IPS-NIHi11 (cell line): Measurements from ENCODE around the gene SLC1A7.

Experiments
- DNase-seq: peaks from one replicate; pipeline ENCODE4 v3.0.0; 2012; ENCODE audit warnings: mixed read lengths, low spot score

The SLC1A7 gene

GRCh38 chr1:53090227-53091147, 52.0 kb downstream of the SLC1A7 start:
- DNase-seq: no peak

GRCh38 chr1:53089478-53090226, 52.8 kb downstream of the SLC1A7 start:
- DNase-seq: no peak

GRCh38 chr1:53088616-53089300, 53.7 kb downstream of the SLC1A7 start:
- no peak for DNase-seq

- DNase-seq: peak; percentile 77
These were observed 54.8 kb downstream of the SLC1A7 start for GRCh38 chr1:53087332-53088285.

GRCh38 chr1:53086491-53087070, 55.9 kb downstream of the SLC1A7 start:
- DNase-seq: no peak

- DNase-seq: no peak
These were observed 57.0 kb downstream of the SLC1A7 start for GRCh38 chr1:53085405-53085804.

- DNase-seq: no peak
These were observed 57.9 kb downstream of the SLC1A7 start for GRCh38 chr1:53084589-53084971.

GRCh38 chr1:53083636-53084588, 58.5 kb downstream of the SLC1A7 start:
- DNase-seq: no peak

GRCh38 chr1:53082826-53083455, 59.5 kb downstream of the SLC1A7 start:
- no peak for DNase-seq

GRCh38 chr1:53081384-53082066, 60.9 kb downstream of the SLC1A7 start:
- DNase-seq: no peak

GRCh38 chr1:53080769-53081168, 61.7 kb downstream of the SLC1A7 start:
- no peak for DNase-seq

GRCh38 chr1:53080041-53080440, 62.4 kb downstream of the SLC1A7 start:
- DNase-seq: no peak

GRCh38 chr1:53079251-53079650, 63.2 kb downstream of the SLC1A7 start:
- DNase-seq: no peak

GRCh38 chr1:53078333-53079101, 63.9 kb downstream of the SLC1A7 start:
- DNase-seq: no peak

GRCh38 chr1:53077599-53077965, 64.9 kb downstream of the SLC1A7 start:
- DNase-seq: no peak

GRCh38 chr1:53076721-53077598, 65.5 kb downstream of the SLC1A7 start:
- DNase-seq: no peak

- DNase-seq: no peak
These were observed 66.3 kb downstream of the SLC1A7 start for GRCh38 chr1:53076165-53076564.
